T follicular helper cell (primary cell): ENCODE measurements around the gene ITGB1.
"Not testable (repeated sequence)": the region's sequence is repeated elsewhere in the genome, so short reads cannot be mapped to it uniquely, and the experiment has no call there.

Experiments
- DNase-seq: peaks from one replicate; pipeline ENCODE4 v3.0.0-alpha.2; 2020; ENCODE audit warnings: low read depth

ITGB1 gene

DNA sequence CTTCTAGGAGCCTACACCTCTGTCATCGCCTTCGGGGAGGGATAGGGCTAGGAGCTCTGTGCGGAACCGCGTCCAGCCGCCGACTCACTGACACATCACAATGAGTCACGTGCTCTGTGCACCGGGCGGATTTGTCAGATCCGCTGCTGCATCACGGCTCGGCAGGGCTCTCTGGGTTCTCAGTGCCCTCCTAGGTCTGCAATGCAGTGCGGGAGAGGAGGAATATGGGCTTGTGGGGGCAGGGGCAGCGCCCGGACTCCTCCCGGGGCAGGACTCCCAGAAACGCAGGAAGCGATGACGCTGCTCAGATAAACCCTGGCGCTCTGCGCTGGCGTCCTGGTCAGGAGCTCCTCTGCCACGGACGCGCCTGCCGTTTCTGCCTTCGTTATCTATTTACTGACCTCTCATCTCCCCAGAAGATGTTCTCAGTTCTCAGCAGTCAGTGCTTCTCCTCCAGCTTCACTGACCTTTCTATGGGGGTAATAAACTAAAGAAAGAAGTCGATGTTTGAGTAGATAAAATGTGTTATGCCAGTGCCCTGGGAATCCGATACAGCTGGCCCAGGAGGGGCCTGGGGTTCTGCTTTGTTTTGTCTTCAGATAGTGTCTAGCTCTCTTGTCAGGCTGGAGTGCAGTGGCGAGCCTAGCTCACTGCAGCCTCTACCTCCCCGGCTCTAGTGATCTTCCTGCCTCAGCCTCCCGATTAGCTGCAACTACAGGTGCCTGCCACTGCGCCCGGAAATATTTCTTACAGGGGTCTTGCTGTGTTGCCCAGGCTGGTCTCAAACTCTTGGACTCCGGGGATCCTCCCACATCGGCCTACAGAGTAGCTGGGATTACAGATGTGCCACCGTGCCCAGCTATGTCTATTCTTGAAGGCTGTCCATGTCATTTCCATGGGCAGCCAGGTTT is 22.8 kb upstream of the ITGB1 start:
- peak; percentile 77 for DNase-seq

DNA sequence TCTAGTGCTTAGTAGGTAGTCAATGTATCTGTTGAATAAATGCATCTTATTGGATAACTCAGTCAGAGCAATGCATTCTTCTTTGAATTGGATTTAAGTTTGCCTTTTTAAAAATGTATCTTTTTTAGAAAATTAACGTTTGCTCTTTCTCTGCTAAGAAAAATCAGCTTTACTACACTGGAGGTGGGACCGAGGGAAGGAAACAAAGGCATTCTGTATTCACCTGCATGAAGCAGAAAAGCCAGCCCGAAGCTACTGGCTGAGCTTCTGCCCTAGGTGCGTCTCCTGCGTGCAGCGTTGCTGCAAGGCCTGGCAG is 22.2 kb upstream of the ITGB1 start:
- DNase-seq = no peak

DNA sequence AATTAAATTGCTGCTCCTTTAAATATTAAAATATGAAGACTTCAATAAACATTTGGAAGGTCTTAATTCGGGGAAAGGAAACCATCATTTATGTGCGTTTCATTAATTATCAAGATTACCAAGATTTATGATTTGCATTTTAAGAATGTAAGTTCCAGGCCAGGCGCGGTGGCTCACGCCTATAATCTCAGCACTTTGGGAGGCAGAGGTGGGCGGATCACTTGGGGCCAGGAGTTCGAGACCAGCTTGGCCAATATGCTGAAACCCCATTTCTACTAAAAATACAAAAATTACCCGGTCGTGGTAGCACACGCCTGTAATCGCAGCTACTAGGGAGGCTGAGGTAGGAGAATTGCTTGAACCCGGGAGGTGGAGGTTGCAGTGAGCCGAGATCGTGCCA is 21.7 kb upstream of the ITGB1 start:
- DNase-seq = not testable (repeated sequence)

DNA sequence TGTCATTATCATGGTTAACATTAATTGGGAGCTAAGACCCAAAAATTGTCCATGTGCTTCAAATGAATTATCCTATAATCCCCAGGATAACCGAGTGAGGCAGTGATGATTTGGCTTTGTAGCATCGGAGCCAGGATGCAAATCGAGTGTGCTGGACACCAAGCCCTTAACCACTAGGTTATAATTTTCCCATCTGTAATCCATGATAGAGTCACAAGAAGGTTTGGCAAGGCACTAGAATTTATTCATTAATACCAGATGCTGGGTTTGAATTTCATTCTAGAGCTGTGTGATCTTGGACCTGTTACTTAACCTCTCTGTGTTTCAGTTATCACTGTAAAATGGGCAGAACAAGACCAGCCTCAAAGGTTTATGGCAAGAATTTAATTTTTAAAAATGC is 21.0 kb upstream of the ITGB1 start:
- no peak for DNase-seq

GRCh38 chr10:32977846-32978809 is 20.1 kb upstream of the ITGB1 start:
- not testable (repeated sequence) for DNase-seq

DNA sequence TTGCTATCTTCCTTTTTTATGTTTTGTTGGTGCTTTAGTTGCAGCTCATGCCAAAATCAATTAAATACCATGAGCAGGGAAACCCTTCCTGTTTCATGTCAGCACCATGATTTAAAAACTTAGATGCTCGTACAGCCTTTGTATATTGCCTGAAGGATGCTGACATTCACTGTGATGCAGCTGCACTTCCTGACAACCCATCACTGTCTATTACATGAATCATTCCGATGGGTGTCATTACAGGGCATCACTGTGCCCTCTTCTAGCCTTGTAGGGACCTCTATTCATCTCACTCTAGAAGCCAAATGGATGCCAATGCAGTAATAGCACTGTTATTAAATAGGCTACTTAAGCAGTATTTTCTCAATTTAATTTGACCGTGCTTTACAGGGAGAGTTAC is 18.3 kb upstream of the ITGB1 start:
- no peak for DNase-seq

- DNase-seq = no peak
Measured at GRCh38 chr10:32972929-32973328, 14.9 kb upstream of the ITGB1 start.

DNA sequence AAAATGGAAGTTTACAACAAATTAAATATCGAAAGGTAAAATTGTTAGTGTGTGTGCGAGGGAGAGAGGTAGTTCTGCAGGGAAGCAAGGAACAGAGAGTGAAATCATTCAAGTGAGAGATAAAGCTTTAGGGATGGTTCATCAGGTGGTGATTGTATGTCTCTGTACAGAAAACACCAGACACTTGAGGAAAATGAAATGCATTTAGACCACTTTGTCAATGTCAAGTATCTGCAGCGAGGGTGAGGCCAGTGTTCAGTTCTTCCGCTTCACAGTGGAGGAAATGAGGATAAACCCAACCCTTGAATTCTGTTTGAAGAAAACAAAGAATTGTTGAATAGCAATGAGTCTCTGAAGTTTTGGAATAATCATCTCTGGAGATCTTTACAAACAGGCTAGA is 14.4 kb upstream of the ITGB1 start:
- DNase-seq = no peak

DNA sequence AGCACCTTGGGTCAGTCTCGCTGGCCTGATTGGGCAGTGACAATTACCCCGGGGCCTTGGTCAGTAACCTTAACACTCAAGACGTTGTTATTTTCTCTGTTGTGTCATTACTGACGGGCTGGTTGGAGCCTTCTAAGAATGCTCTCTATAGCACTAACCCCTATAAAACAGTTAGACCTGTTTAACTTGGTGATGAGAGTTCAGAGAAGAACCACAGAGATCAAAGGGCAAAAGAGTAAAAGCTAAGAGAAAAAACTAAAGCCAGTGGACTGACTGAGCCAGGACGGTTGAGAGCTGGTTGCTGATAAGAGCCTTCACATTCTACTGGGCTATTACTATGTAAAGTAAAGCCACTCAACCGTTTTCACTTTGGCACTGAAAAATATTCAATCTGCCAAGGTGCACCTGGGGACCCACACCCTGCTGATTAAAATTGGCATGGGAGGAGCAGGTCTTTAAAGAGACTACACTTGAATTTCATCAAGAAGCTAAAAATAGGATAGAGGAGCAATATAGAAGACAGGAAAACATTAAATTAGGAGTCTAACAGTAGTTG is 13.6 kb upstream of the ITGB1 start:
- no peak for DNase-seq

DNA sequence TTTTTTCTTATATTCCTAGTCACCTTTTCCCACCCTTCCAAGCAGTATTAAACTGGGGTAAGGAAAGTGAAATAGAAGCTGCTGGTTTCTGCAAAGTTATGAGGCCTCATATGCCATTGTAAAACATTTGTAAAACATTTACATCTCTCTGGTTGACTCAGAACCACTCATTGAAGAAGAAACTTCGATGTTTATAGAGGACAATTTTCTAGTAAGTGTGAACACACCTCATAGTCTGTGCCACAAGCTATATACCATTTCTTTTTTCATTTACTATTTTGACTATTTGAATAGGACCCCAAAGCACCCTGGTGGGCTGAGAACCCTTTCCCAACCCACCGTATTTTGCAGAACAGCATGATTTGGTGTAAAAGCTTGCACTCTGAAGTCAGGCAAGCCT is 12.9 kb upstream of the ITGB1 start:
- no peak for DNase-seq

DNA sequence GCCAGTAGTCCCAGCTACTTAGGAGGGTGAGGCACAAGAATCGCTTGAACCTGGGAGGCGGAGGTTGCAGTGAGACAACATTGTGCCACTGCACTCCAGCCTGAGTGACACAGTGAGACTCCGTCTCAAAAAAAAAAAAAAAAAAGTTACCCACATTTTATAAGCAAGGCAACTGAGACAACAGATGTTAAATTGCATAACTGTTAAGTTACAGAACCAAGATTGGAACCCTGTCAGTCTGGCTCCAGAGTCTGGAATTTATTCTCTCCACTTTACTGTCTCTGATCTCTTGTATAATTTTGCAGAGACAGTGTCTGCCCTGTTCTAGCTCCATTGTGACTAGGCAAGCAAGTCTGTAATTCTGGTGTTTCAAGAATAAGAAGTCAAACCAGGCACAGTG is 6.2 kb upstream of the ITGB1 start:
- no peak for DNase-seq

- DNase-seq = no peak
Measured at GRCh38 chr10:32963096-32963495, 5.1 kb upstream of the ITGB1 start.

- DNase-seq = no peak
Measured at GRCh38 chr10:32962521-32962920, 4.5 kb upstream of the ITGB1 start.

DNA sequence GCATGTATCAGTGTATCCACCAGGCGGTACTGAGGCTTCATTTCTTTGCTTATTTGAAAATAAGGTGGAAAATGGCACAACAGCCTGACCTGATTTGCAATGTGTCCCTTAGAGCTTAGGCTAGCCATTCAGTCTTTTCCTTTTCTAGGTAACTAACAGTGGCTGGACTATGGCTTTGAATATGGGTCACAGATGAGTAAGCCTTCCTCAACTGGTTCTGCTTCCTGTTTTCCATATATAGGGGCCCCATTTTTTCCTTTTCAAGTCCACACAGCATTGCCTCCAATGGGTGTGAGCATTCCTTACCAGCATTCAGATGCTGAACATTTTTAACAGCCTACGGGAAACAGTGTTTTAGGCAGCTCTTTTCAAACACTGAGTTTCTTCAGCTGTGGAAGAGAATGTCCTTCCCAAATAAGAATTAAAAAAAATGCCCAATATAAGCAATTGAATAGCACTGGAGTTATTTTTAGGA is 3.9 kb upstream of the ITGB1 start:
- DNase-seq = no peak

DNA sequence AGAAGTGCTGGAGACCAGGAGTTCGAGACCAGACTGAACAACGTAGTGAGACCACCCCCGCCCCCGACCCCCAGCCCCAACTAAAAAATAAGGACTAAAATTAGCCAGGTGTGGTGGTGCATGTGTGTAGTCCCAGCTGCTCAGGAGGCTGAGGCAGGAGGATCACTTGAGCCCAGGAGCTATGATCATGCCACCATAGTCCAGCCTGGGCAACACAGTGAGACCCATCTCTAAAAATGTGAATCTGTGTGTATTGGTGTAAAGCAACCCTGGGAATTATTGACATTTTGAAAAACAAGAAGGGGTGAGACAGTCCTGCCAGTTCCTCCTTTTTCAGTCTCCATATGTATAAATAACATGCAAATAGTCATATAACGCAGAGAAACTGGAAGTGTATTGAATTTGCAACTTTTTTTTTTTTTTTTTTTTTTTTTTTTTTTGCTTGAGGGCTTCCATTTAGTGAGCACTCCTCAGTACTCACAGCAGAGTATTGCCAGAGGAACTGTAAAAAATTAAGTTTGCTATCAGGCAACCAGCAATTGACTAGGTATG is 3.4 kb upstream of the ITGB1 start:
- DNase-seq = no peak

DNA sequence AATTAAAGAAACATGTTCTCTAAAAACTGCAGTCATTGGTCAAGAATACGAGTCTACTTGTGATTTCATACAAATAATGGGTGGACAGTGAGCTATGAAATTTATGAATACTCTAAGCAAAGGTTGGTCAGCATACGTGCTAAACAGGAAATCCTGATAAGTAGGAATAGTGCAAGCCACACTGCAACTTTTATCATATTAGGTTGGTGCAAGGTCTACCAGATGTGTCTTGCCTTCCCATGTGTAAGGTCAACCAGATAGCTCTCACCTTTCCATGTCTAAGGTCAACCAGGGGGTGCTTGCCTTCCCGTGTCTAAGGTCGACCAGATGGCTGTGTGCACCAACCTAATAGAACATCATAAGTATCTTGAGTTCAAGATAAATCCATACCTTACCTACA is 2.0 kb upstream of the ITGB1 start:
- DNase-seq = no peak

- DNase-seq = no peak
Measured at GRCh38 chr10:32959006-32959920, 1.2 kb upstream of the ITGB1 start.

GRCh38 chr10:32957341-32958084 is 517 bp downstream of the ITGB1 start:
- DNase-seq = no peak

GRCh38 chr10:32956365-32957197 is 1.4 kb downstream of the ITGB1 start:
- DNase-seq = no peak

DNA sequence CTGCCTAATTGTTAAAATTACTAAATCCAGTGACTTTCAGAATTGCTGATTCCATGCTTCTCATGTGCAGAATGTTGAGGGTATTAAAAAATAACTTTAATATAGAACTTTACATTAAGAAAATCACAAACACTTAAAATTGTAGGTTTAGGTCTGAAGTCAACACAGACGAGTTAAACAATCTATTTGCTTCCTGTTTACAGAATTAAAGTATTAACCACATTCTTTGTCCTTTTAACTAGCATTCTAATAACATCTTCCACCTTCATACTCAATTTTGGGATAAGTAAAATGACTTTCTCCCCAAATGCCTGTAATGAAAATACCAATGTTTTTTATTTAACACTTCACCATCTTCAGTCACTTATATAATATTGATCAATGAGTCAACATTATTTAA is 2.2 kb downstream of the ITGB1 start:
- no peak for DNase-seq
